B cell (primary cell): ENCODE measurements around the gene FRMD4A. TPM values are rescaled to one million over a fixed set of nuclear protein-coding genes. Genes with fewer than 3 reads are reported as not detected.

Experiments
- ATAC-seq: fragments of 200-7000 bp; cut with Tn5 transposase; one replicate; pipeline ENCODE4 v1.10.0; 2021; ENCODE audit warnings: low read depth, mild to moderate bottlenecking, moderate number of reproducible peaks, moderate library complexity
- CTCF ChIA-PET: fragments of 350-600 bp; sonication (Branson Sonifier 250); formaldehyde crosslinking; loops from one replicate; lab custom pipeline; 2021; ENCODE audit warnings: antibody characterized with exemption, inconsistent platforms; lab: Charles Lee
- POLR2A ChIA-PET: fragments of 350-600 bp; sonication (Branson Sonifier 250); formaldehyde crosslinking; loops from one replicate; lab custom pipeline; 2021; ENCODE audit warnings: antibody characterized with exemption; lab: Charles Lee
- DNase-seq: peaks from one replicate; pipeline ENCODE4 v3.0.0; 2013
- H2AFZ ChIP-seq: 2 replicates; pipeline ENCODE4 v1.6.1; 2012; ENCODE audit warnings: mild to moderate bottlenecking, low read depth, low read length; ENCODE audit not compliant: insufficient read depth, poor library complexity, severe bottlenecking
- H3K27ac ChIP-seq, 2 donors: 1 replicate in 1 of 2; 2 replicates in 1 of 2; pipeline ENCODE4 v1.5.1; 2012 to 2013; ENCODE audit warnings: low read length in 2 of 2, mild to moderate bottlenecking in 2 of 2, moderate library complexity in 1 of 2
- H3K27me3 ChIP-seq, 4 experiments: fragments of 200-600 bp in 1 of 4; sonication (generic) in 1 of 4; replicated peaks in 1 of 4; 1 replicate in 2 of 4; 2 replicates in 2 of 4; pipeline versions ENCODE4 v1.6.1 to v1.7.0; 2013 to 2016; ENCODE audit warnings: low read length in 3 of 4, mild to moderate bottlenecking in 2 of 4, mixed read lengths in 1 of 4, moderate library complexity in 1 of 4; ENCODE audit not compliant: insufficient read depth in 4 of 4, control insufficient read depth in 3 of 4; ENCODE audit errors: control extremely low read depth in 1 of 4
- H3K36me3 ChIP-seq, 2 experiments: replicated peaks in 1 of 2; 1 replicate in 1 of 2; 2 replicates in 1 of 2; pipeline versions ENCODE4 v1.6.1 to v1.7.1; 2013; ENCODE audit warnings: low read length in 1 of 2; ENCODE audit not compliant: insufficient read depth in 2 of 2, control insufficient read depth in 1 of 2; ENCODE audit errors: control extremely low read depth in 1 of 2, extremely low read depth in 1 of 2
- H3K4me1 ChIP-seq, 2 donors: fragments of 200-600 bp in 1 of 2; sonication (generic) in 1 of 2; 1 replicate in 1 of 2; 2 replicates in 1 of 2; pipeline versions ENCODE4 v1.5.1 to v1.6.1; 2013 to 2017; ENCODE audit warnings: low read length in 2 of 2; ENCODE audit not compliant: control insufficient read depth in 2 of 2, insufficient read depth in 2 of 2
- H3K4me2 ChIP-seq: replicated peaks from 2 replicates; pipeline ENCODE3; 2012; ENCODE audit warnings: mild to moderate bottlenecking, low read depth, low read length; ENCODE audit not compliant: poor library complexity, severe bottlenecking
- H3K4me3 ChIP-seq, 5 experiments: fragments of 200-600 bp in 1 of 5; sonication (generic) in 1 of 5; 1 replicate in 3 of 5; 2 replicates in 2 of 5; pipeline versions ENCODE4 v1.5.1 to v1.7.0; 2011 to 2016; ENCODE audit warnings: low read length in 4 of 5, mild to moderate bottlenecking in 4 of 5, low read depth in 2 of 5, control low read depth in 1 of 5, moderate library complexity in 1 of 5; ENCODE audit not compliant: insufficient read depth in 1 of 5; ENCODE audit errors: control extremely low read depth in 1 of 5, extremely low read depth in 1 of 5
- H3K79me2 ChIP-seq: fragments of 200-600 bp; sonication (generic); one replicate; pipeline ENCODE4 v1.6.0; 2016; ENCODE audit warnings: low read length; ENCODE audit not compliant: control insufficient read depth, insufficient read depth
- H3K9ac ChIP-seq: fragments of 200-600 bp; sonication (generic); 2 replicates; pipeline ENCODE4 v1.6.1; 2017; ENCODE audit warnings: mild to moderate bottlenecking, low read length, moderate library complexity
- H3K9me3 ChIP-seq, 3 donors: one replicate each; pipeline versions ENCODE4 v1.6.1 to v1.7.1; 2013; ENCODE audit warnings: low read length in 2 of 3; ENCODE audit not compliant: control insufficient read depth in 2 of 3, insufficient read depth in 1 of 3; ENCODE audit errors: control extremely low read depth in 1 of 3
- H4K20me1 ChIP-seq: 2 replicates; pipeline ENCODE4 v1.6.0; 2012; ENCODE audit warnings: mild to moderate bottlenecking, low read length; ENCODE audit not compliant: insufficient read depth, control insufficient read depth, poor library complexity, severe bottlenecking
- H3K27ac Mint-ChIP-seq: one replicate; pipeline ENCODE4 v1.8.0; 2021; ENCODE audit warnings: mixed read lengths
- H3K27me3 Mint-ChIP-seq: one replicate; pipeline ENCODE4 v1.8.0; 2021; ENCODE audit warnings: mixed read lengths
- H3K4me1 Mint-ChIP-seq: one replicate; pipeline ENCODE4 v1.8.0; 2021; ENCODE audit warnings: mixed read lengths
- H3K4me3 Mint-ChIP-seq: one replicate; pipeline ENCODE4 v1.8.0; 2021; ENCODE audit warnings: mixed read lengths
- H3K9me3 Mint-ChIP-seq: one replicate; pipeline ENCODE4 v1.8.0; 2022; ENCODE audit warnings: mixed read lengths; ENCODE audit not compliant: insufficient read depth
- CTCF ChIP-seq: fragments of 200-600 bp; IDR thresholded peaks from one replicate; pipeline ENCODE4 v1.8.0; 2022; ENCODE audit warnings: antibody characterized with exemption, mild to moderate bottlenecking
- EZH2 ChIP-seq: IDR thresholded peaks from 2 replicates; pipeline ENCODE4 v1.6.1; 2012; ENCODE audit warnings: borderline replicate concordance, low read depth, mild to moderate bottlenecking, moderate library complexity, low read length; ENCODE audit not compliant: insufficient read depth, poor library complexity, severe bottlenecking
- WGBS: methylation state at CpG from one replicate; pipeline ENCODE4 v1.1.5; 2013; ENCODE audit warnings: missing lambda C conversion rate; ENCODE audit not compliant: insufficient coverage; 5-methylcytosine and 5-hydroxymethylcytosine counted together
- intact Hi-C: fragments of 100-400 bp; cut with micrococcal nuclease; formaldehyde crosslinking; loops from one replicate; pipeline ENCODE4 v1.10.0; 2022
- polyA plus RNA-seq: library from polyadenylated mRNA; depleted of rRNA; stranded (reverse); fragments of >200 nt; gene quantifications from 2 replicates; pipeline ENCODE4 v1.2.3, GENCODE V29; 2012
- total RNA-seq, 2 donors: library from RNA; stranded (reverse); fragments of 120-200 nt in 1 of 2; gene quantifications; 1 replicate in 1 of 2; 2 replicates in 1 of 2; pipeline versions ENCODE4 v1.2.3 to v1.2.4, GENCODE V29; 2013 to 2022

The FRMD4A gene
- total and polyA plus RNA-seq, 2 donors (not counting 1 experiment from before 2014, with no cell fraction given), result 0.76 to 3.4 TPM

DNA sequence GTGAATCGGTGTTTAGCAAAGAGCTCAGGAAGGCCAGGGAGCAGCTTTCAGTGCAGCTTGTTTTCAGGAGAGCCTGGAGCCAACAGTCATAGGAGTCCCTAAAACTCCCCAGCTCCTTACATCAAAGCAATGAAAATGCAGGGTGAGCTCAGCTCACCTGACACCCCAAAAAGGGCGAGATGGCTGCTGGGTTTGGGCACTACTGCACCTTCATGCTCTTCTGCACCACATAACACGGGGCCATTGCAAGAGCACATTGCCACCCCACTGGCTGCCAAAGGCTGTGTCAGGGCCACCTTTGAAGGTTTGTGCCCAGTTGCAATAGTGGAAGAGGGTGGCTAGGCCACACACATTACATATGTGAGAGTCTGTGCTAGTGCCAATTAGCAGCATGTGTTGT, 25.0 kb upstream of the FRMD4A start:
- H3K27ac Mint-ChIP-seq, result no peak overlapping the region
- H3K9me3 ChIP-seq, result no peaks in the 10 kb centered on the region
- no peaks in the 10 kb centered on the region for H3K9me3 Mint-ChIP-seq
- H3K27me3 Mint-ChIP-seq, result peaks cover 25% of the 10 kb centered on the region
- ChIA-PET POLR2A (no interaction called here), CTCF (no interaction called here)
- no peaks in the 10 kb centered on the region for H3K4me1 ChIP-seq
- H3K4me1 Mint-ChIP-seq, result no peaks in the 10 kb centered on the region
- no peak overlapping the region for H3K9ac ChIP-seq
- H3K27ac ChIP-seq, result no peak overlapping the region
- 68% methylated on average over 2 of the region's 3 CpGs for WGBS
- intact Hi-C loops, result no loop called here
- ATAC-seq (no peak), DNase-seq (no peak)
- H3K79me2 ChIP-seq, result no peaks in the 10 kb centered on the region
- no peak overlapping the region for H2AFZ ChIP-seq
- no peak overlapping the region for H3K4me2 ChIP-seq
- H4K20me1 ChIP-seq, result no peaks in the 10 kb centered on the region
- no peaks in the 10 kb centered on the region for H3K36me3 ChIP-seq
- no peaks in the 10 kb centered on the region for H3K27me3 ChIP-seq
- no peak overlapping the region for H3K4me3 ChIP-seq
- TF ChIP-seq CTCF (no peak), EZH2 (no peak)
- no peak overlapping the region for H3K4me3 Mint-ChIP-seq

GRCh38 chr10:14353291-14353913, 22.7 kb upstream of the FRMD4A start:
- peaks cover 34% of the 10 kb centered on the region for H3K27me3 Mint-ChIP-seq
- no peaks in the 10 kb centered on the region for H3K9me3 ChIP-seq
- no peak overlapping the region for H3K9ac ChIP-seq
- 82% methylated on average over 1 of the region's 1 CpG for WGBS
- no peak overlapping the region for H3K4me3 ChIP-seq
- TF ChIP-seq CTCF (no peak), EZH2 (no peak)
- H3K4me1 Mint-ChIP-seq, result no peaks in the 10 kb centered on the region
- no peaks in the 10 kb centered on the region for H3K79me2 ChIP-seq
- no peak overlapping the region for H3K27ac Mint-ChIP-seq
- DNase-seq (no peak), ATAC-seq (no peak)
- no peak overlapping the region for H3K4me3 Mint-ChIP-seq
- no peaks in the 10 kb centered on the region for H3K4me1 ChIP-seq
- no peak overlapping the region for H3K4me2 ChIP-seq
- H3K27ac ChIP-seq, result no peak overlapping the region
- no peaks in the 10 kb centered on the region for H4K20me1 ChIP-seq
- intact Hi-C loops, result no loop called here
- H3K9me3 Mint-ChIP-seq, result no peaks in the 10 kb centered on the region
- ChIA-PET POLR2A (no interaction called here), CTCF (interaction anchor here (0.6 kb wide), 1 partner anchor 618 kb away, joined by 6 read pairs; no protein-coding TSS in a partner anchor)
- H2AFZ ChIP-seq, result no peak overlapping the region
- peaks cover 0 to 6% (median 0%) of the 10 kb centered on the region in 4 experiments for H3K27me3 ChIP-seq
- no peaks in the 10 kb centered on the region for H3K36me3 ChIP-seq
